Fibroblast of skin of right quadriceps (primary cell): ENCODE measurements around the gene KIF2C.
"Not testable (repeated sequence)": the region's sequence is repeated elsewhere in the genome, so short reads cannot be mapped to it uniquely, and the experiment has no call there.

Experiments
- DNase-seq: peaks from one replicate; pipeline ENCODE4 v3.0.0-alpha.2; 2013

Gene KIF2C

GRCh38 chr1:44720281-44720680 is 19.4 kb upstream of the KIF2C start:
- DNase-seq: no peak

GRCh38 chr1:44721485-44722361 is 17.9 kb upstream of the KIF2C start:
- peak; percentile 92 for DNase-seq

GRCh38 chr1:44723064-44723463 is 16.6 kb upstream of the KIF2C start:
- no peak for DNase-seq

GRCh38 chr1:44723496-44724295 is 15.9 kb upstream of the KIF2C start:
- no peak for DNase-seq

- no peak for DNase-seq
Observed at GRCh38 chr1:44724296-44724954, 15.2 kb upstream of the KIF2C start.

- no peak for DNase-seq
Observed at GRCh38 chr1:44724955-44725698, 14.5 kb upstream of the KIF2C start.

- DNase-seq: peak; percentile 99
Observed at GRCh38 chr1:44730741-44731512, 8.7 kb upstream of the KIF2C start, which contains the start of gene RNU5D-1. Gene RNU5D-1, minus strand, starts transcription at chr1:44731170.

GRCh38 chr1:44733365-44733764 is 6.3 kb upstream of the KIF2C start:
- DNase-seq: peak; percentile 75

- DNase-seq: no peak
Observed at GRCh38 chr1:44733784-44734183, 5.9 kb upstream of the KIF2C start.

- DNase-seq: no peak
Observed at GRCh38 chr1:44735992-44736391, 3.6 kb upstream of the KIF2C start.

GRCh38 chr1:44738953-44739306 is 707 bp upstream of the KIF2C start:
- DNase-seq: not testable (repeated sequence)

- DNase-seq: no peak
Observed at GRCh38 chr1:44740179-44740617, 561 bp downstream of the KIF2C start.

- DNase-seq: no peak
Observed at GRCh38 chr1:44743211-44743610, 3.6 kb downstream of the KIF2C start.

GRCh38 chr1:44747878-44748277 is 8.2 kb downstream of the KIF2C start:
- no peak for DNase-seq

GRCh38 chr1:44757420-44757819 is 17.8 kb downstream of the KIF2C start:
- no peak for DNase-seq

GRCh38 chr1:44759077-44759476 is 19.4 kb downstream of the KIF2C start:
- DNase-seq: no peak

GRCh38 chr1:44760876-44761275 is 21.2 kb downstream of the KIF2C start:
- no peak for DNase-seq

- not testable (repeated sequence) for DNase-seq
Observed at GRCh38 chr1:44766421-44766820, 26.8 kb downstream of the KIF2C start.

GRCh38 chr1:44775078-44775929 is 35.7 kb downstream of the KIF2C start, which contains the start of gene RPS8:
Gene RPS8, plus strand, starts transcription at chr1:44775540. Its CDS starts 57 bp downstream, at chr1:44775597.
- DNase-seq: peak; percentile 94

- no peak for DNase-seq
Observed at GRCh38 chr1:44775930-44776729, 36.5 kb downstream of the KIF2C start.
